HG02759 (cell line): Measurements from ENCODE around the gene STK4.

Source experiments
- ATAC-seq: cut with Tn5 transposase; IDR thresholded peaks from one replicate; pipeline ENCODE4 v1.9.1; 2021; ENCODE audit warnings: mild to moderate bottlenecking, moderate library complexity; ENCODE audit not compliant: unreplicated experiment

Gene STK4

DNA sequence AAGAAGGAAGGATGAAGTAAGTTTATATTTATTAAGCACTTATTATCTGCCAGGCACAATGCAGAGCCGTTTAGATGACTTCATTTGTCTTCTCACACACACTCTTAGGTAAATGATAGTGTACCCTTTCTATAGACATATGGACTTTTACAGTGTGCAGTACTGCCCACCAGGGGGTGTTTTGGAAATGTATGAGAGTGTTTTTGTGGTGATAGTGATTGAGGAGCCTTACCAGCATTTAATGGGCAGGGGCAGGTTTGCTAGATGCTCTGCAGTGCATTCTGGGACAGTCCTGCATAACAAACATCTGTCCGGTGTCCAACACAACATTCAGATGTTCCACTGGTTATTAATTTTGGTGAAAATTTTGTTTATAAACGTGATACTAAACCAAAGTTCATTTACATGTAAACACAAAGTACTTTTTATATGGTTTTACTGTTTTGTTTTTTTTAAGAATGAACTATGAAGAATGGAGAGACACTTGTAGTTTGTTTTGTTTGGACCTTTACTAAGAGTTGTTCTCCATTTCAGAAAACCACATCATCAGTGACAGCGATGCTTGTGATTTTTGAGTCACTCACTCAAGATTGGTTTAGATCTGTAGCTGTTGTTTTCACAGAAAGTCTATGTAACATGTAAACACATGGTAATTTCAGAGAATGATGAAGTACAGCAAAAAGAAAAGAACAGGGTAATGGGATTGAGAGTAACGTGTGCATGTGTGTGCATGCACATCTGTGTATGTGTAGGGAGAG is 114.7 kb downstream of the STK4 start:
- ATAC-seq = no peak

DNA sequence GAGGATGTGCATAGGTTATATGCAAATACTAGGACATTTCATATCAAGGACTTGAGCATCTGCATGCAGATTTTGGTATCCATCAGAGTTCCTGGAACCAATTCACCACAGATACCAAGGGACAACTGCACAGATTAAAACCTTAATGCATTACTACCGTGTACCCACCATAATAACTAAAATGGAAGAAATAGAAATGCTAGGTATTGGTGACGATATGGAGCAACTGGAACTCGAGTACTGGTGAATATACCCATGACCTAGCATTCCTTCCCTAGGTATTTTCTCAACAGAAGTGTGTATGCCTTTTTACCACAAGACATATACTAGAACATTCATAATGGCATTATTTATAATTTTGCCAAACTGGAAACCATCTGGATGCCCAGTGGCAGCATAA is 116.2 kb downstream of the STK4 start:
- no peak for ATAC-seq

DNA sequence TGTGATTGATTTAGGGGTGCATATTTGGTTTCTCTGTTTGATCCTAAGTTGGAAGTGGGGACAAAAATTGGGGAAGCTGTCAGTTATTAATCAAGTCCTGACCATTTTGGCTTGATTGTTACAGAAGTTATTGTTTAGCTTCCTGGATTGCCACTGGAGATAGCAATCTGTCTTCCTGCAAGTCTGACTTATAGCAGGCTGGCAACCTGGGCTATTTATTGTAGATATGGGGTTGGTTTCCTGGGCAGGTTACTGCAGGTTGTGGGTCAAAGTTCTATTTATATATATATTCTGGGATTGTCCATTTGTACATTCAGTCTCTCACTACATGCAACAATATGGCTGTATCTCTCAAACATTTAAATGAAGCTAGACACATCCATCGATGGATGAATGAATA is 116.8 kb downstream of the STK4 start:
- ATAC-seq = no peak

DNA sequence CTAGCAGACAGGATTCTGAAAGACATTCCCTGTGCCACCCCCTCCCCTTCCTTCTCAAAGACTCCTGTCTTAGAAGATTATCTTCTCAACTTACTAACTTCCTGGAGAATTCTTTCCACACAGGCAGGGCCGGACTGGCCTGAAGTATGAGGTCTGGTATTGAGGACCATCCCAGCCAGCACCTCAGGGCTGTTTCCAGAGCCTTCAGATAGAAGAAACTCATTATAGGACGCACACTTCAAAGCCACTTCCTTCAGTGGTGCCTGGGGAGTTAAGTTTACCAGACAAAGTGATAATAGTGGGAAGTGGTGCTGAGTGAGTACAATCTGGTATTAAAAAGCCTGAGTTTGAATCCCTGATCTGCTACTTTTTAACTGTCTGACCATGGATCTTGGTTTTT is 119.0 kb downstream of the STK4 start:
- ATAC-seq = no peak

DNA sequence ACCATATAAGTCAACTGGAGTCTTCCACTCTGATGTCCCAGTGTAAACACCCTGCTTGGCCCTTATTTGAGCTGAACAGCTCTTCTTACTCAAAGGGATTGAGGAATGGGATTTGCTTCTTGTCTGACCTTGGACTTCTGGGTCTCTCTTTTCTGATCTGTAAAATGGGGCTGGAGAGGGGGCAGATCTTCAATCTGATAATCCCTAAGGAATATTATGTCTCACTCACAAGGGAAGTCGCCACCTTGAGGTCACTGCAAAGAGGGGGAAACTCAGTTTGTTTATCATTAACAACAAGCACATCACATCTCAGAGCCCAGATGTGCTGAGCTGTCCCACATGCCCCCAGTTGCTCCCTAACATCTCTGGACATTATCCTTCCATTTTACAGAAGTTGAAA is 119.6 kb downstream of the STK4 start:
- ATAC-seq = no peak

DNA sequence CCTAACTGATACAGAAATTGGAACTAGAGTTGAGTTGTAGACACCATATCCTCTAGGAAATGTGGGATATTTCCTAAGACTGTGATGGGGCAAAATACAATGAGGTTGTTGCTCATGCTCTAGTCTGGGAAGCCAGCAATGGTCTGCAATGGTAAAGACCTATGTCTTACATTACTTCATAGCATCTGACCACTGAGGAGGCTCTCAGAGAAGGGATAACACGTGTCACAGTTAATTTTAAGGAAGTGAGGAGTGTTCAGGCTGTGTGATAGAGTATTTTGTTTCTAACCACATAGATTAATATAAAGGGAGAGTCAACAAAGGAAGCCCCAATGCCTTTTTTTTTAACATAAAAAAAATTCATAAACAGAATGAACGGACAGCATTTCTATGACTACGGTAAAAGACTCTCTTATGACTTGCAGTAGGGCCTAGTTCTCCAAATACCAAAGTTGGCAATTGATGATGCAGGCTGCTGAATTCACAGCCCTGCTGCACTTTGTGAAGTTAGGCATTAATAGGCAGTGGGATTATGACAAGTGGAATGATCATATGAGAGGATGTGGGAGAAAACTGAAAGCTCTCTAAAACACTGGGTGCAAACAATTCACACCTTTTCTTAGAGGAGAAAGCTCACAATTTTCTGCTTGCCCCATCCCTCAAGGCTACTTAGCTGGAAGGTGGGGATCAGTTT is 120.9 kb downstream of the STK4 start:
- no peak for ATAC-seq

DNA sequence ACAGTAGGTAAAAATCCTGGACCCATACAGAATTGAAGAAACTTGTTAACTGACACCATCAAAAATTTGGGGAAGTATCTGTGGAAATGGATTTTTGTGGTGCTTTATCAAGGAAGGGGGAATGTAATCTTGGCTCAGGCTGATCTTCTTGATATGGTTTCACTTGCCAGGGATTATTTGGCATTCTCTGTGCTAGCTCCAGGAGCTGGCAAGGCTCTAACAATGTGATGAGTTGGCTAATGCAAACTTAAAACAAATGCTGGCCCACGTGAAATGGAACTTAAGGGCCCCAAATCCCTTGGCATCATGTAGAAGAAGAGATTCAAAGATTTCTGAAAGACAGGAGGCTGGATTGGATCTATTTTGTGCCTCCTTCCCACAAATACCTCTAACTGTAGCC is 121.5 kb downstream of the STK4 start:
- no peak for ATAC-seq

DNA sequence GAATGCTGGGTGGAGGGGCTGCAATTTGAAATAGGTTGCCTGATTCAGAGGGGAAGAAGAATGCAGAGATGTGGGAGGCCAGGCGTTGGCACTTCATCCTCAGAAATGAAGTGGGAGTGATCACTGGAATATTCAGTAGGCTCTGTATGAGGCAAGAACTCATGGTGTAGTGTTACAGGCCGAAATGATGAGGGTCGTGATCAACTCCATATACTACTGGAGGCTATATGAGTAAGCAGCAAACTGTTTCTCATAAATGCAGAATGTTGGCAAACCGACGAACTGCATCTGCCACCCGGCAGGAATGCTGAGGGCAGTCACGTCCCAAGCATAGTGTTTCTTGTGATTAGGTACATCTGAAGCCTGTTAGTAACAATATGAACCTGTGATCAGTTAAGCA is 121.9 kb downstream of the STK4 start:
- ATAC-seq = no peak

DNA sequence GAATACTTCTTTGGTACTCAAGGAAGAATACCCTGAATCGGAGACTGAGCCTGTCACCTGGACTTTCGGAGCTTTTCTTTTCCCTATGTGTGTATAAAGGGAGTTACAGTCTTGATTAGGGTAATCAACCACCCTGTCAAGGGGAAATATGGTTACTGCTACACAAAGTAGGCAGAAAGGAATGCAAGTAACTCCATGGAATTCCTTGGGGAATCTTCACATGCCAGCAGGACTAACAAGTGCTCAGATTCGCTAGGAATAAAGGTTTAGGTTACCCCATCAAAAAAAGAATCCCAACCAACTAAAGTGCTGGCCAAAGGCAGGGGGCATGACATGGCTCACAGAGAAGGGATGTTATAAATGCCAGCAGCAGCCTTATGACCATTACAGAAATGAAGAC is 124.2 kb downstream of the STK4 start:
- ATAC-seq = no peak

DNA sequence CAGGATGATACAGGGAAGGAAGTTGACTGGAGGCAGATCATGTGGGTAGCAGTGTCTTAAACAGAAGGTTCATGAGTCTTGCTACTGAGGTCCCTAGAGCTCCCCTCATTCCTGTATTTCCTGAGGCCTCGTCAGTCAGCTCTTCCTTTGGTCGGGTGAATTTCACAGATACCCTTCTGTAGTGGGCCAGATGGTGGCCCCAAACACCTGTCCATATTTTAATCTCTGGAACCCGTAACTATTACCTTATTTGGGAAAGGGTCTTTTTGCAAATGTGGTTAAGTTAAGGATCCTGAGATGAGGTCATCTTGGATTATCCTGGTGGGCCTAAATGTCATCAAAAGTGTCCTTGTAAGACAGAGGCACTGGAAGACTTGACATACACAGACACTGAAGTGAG is 125.1 kb downstream of the STK4 start:
- no peak for ATAC-seq

DNA sequence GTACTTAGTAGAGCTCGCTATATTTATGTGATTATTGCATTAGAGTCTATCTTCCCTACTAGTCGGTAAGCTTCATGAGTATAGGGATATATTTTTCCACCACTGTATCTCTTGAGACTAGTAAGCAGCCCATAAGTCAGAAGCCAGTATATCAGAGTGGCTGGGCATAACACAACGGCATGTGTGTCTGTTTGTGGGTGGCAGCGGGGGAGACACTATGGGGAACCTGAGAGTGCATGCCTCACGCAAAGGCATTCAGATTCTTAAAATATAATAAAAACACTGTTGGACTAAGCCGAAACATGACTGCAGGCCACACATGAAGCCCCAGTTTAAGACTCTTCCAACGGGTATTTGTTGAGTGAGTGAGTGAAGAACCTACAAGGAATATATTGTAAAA is 126.6 kb downstream of the STK4 start:
- no peak for ATAC-seq

DNA sequence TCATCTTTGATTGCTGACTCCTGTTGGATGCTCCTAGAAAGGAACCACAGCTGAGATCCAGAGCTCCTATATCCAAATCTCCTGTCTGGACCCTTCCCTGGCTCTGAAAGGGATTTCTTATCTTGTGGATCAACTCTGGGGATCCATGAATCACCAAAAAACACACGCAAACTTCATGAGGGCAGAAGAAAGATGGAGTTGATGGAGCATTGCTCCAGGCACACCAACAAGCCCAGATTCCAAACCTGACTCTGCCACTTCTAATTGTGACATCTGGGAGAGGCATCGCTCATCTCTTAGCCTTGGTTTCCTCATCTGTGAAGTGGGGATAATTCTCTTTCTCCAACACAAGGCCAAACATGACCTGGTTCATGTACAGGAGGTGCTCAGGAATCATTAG is 127.9 kb downstream of the STK4 start:
- no peak for ATAC-seq

DNA sequence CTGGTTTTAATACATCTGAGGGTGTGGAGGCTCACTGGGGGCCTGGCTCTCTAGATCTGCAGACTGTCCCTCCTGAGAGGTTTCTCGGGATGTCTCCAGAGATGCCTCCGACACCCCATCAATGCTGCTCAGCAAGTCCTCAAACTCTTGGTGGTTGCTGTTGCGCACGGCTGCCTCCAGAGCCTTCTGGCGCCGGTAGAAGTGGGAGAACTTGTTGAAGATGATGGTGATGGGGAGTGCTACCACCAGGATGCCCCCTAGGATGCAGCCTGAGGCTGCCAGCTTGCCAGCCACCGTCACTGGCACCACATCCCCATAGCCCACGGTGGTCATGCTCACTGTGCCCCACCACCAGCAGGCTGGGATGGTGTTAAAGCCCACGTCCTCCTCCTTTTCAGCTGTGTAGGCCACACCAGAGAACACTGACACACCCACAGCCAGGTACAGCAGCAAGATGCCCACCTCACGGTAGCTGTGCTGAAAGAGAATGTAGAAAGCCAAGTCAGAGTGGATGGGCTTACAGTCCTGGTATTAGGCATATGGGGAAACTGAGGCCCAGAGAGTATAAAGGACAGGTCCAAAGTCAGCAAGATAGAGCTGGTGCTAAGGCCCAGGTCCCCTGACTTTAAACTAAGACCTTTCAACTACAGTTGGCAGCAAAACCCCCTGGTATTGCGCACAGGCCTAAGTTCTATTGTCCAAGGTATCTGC is 128.7 kb downstream of the STK4 start:
- ATAC-seq = no peak

DNA sequence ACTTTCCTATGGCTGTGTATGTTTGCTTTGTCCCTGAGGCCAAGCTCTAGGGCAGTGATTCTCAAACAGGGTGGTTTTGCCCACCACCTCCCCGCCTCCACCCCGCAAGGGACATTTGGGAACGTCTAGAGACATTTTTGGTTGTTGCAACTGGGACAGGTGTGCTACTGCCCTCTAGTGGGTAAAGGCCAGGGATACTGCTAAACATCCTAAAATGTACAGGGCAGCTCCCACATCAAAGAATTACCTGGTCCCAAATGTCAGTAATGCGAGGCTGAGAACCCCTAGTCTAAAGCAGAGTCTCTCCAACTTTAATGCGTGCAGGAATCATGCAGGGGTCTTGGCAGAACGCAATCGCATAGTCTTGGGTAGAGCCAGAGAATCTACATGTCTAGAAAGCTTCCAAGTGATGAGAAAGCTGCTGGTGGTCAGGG is 129.5 kb downstream of the STK4 start:
- no peak for ATAC-seq

DNA sequence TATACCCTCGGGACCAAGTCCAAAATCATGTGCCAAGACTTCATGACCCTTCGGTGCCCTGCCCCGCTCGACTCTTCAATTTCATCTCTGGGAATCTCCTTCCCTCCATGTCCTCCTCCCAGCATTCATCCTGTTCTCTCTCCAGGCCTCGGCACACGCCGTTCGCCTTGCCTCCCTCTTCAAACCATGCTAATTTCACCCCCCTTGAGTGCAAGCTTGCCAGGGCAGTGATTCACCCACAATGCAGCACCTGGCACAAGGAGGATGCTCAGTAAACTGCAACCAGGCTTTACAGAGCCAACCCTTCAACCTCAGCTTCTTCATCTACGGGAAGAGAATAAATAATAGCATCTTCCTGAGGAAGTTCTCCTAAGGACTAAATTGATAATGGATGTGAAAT is 130.5 kb downstream of the STK4 start:
- no peak for ATAC-seq

DNA sequence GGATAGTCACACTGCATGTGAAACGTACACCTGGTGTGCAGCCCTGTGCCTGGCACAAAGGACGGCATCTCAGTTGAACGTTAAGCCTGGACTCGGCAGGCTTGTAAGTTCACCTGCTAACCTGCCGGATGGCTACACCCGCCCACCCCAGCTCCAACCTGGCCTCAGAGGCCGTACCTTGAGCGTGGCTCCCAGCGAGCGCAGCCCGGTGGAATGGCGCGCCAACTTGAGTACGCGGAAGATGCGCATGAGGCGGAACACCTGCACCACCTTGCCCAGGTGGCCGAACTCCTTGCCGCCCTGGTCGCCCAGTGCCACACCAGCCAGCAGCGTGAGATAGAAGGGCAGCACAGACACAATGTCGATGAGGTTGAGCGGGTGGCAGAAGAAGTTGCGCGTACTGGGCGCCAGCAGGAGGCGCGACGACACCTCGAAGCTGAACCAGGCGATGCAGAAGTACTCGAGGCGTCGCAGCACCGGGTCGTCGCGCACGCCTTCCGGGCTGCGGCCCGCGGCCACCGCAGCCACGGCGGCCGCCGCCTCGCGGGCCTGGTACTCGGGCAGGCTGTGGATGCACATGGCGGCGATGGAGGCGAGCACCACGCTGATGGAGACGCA is 131.3 kb downstream of the STK4 start:
- ATAC-seq = no peak

DNA sequence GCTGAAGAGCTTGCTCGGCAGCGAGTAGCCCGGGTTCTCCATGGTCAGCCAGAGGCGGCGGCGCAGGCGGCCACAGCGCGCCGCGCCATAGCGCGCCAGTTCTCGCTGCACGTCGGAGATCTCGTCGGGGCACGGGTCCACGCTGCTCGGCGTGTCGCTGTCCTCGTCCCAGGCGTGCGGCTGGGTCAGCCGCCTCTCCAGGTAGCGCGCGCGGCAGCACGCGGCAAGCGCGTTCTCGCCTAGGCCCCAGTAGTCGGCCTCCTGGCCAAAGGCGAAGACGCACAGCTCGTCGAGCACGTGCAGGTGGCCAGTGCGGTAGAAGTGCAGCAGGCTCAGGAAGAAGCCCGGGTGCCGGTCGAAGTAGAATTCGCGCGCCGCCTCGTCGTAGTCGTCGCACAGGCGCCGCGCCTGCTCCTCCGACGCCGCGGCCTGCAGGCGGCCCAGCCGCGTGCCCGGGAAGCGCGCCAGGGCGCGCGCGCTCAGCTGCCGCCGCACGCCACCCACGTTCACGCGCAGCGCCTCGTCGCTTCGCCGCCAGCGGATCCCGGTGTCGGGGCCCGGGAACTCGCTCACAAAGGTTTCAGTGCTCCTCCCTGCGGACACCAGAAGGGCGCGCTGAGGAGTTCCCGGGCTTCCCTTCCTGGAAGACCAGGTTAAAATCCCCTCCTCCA is 131.9 kb downstream of the STK4 start:
- ATAC-seq = no peak

DNA sequence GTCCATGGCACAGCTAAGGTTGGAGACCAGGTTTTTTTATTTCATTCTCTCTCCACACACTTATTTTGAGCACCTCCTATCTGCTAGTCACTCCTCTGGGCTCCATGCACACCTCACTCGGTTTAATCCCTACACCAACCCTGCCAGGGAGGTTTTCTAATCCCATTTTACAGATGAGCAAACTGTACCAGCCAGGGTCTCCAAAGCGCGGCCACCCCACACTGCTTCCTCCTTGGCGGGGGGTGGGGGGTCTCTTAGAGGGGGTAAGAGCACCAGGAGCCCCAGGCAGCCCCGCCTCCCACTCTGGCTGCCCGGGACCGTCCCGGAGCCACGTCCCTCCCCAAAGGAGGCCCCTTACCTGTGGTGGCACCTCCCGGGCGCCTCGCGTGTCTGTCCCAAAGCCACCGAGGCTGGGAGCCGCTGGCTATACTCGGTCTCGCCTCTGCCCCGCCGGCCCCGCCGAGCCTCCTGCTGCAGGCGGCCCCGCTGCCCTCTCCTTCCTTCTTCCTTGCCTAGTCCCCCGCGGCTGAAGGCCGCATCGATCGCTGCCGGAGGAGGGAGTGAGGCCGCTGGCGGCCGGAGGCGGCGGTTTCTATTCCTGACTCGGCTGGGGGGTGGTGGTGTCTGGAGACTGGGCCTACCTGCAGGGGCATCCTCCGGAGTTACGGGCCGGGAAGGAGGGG is 134.4 kb downstream of the STK4 start, which contains the start of gene KCNS1:
Gene KCNS1 (minus strand): TSS at position 565 of the 683 bp plus-strand sequence. CDS start 1,891 bp downstream, outside the sequence.
- no peak for ATAC-seq

DNA sequence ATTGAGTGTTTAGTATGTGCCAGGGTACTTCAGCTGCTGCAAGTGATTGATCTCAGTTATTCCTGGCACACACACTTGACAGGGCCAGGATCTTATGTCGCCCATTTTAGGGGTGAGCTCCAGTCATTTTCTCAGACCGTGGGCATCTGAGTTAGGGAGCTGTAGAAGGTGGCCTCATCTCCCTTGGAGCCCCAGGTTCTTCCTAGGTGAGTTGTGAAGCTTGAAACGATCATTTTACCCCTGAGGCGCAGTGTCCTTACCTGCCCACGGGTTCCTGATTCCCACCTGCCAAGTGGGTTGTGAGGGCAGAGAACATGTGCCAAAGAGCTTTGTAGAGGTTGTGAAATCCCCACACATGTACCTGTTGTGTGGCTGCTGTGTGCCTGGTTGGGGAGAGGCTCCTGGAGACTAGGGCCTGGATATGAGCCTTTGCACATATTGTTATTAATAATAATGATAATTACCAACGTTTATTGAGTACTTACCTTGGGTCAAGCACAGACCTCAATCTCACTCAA is 135.1 kb downstream of the STK4 start:
- ATAC-seq = no peak

DNA sequence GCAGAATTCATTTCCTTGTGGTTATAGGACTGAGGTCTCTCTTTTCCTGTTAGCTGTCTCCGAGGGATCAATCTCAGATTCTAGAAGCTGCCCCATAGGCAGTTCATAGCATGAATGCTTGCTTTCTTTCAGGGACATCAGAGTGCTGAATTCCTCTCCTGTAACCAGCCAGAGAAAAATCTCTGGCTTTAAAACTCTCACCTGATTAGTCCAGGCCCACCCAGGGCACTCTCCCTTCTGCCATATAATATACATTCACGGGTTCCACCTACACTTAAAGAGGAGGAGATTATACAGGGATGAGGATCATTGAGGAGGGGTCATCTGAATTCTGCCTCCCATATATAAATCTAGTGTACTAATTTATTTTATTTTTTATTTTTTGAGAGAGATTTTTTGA is 136.8 kb downstream of the STK4 start:
- ATAC-seq = no peak
